AG10803 (cell line): ENCODE data around the gene CAST.

Experiments used
- DNase-seq: peaks from one replicate; pipeline ENCODE4 v3.0.0; 2010; ENCODE audit warnings: low read depth
- H3K4me3 ChIP-seq: 2 replicates; pipeline ENCODE4 v1.5.1; 2011; ENCODE audit warnings: mild to moderate bottlenecking, low read length, control low read depth
- CTCF ChIP-seq: conservative IDR thresholded peaks from 2 replicates; pipeline ENCODE4 v1.5.1; 2011; ENCODE audit warnings: mild to moderate bottlenecking, low read length, control low read depth, inconsistent platforms

CAST gene

DNA sequence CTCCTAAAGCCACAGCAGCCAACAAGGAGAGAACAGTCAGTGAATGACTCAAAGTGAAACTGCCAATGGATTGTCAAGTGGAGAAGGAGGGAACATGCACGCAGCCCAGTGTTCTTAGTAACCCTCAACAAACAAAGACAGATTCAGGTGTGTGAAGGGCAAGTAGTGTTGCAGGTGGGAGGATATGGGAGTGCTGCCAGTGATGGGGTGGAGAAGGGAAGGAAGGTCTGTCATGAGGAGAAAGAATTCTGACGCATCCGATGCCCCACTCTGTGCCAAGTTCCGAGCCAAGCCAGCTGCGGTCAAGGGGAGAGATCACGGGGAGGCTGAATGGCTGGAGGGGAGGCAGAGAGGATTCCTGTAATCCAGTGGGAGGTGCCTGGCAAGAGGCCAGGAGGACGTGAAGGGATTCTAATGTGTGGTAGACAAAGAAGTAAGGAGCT, 56.5 kb downstream of the CAST start:
- H3K4me3 ChIP-seq: no peak overlapping the region
- no peak for DNase-seq
- TF ChIP-seq CTCF: no peak

- peak; percentile 14; the same call in 1 of the 2 replicates for TF ChIP-seq CTCF
- no peak overlapping the region for H3K4me3 ChIP-seq
- no peak for DNase-seq
Observed at GRCh38 chr5:96720408-96720807, 58.2 kb downstream of the CAST start.

DNA sequence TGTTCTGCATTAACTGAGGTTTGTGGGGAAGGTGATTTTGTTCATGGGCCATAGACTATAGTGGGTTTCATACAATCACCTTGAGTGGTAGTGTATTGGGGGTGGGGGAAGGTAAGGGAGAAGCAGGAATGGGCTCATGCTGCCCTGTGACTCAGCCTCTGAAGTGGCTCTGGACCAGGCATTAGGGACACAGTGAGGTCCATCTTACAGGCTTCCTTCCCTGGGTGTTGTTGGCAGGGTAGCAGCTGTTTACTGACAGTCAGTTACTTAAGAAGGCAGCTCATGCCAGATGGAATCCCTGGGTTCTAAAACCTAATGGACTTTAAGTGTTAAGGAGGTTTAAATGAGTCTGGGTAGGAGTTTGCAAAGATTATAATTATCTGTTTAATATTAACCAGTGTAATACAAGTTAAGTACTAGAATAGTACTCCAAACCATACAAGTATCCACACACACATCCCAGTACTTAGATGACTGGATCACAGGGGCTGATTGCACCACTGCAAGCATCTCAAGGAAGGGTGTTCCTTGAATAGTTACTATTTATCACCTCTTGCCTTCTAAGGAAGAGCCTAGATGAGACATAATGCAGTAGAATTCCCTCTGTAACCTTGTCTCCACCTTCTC, 59.3 kb downstream of the CAST start:
- DNase-seq: peak; percentile 71
- no peak for TF ChIP-seq CTCF
- no peak overlapping the region for H3K4me3 ChIP-seq

- H3K4me3 ChIP-seq: no peak overlapping the region
- TF ChIP-seq CTCF: no peak
- DNase-seq: no peak
Observed at GRCh38 chr5:96725257-96725656, 63.1 kb downstream of the CAST start.

DNA sequence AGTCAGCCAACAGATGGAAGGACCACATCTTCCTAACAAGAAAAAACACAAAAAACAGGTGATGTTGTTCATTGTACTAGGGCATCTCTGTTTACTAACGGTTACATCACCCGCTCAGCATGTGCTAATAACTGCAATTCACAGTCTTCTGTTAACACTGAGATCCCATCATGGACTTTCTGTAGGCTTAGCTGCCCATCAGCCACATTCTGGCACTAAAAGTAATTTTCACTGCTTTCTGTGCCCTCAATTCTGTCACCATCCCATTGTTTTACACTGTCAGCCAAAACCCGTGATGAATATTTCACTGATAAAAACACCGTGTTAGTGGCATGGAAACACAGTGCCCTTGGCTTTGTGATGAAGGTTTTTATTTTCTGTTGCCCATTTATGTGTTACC, 64.6 kb downstream of the CAST start:
- no peak for TF ChIP-seq CTCF
- no peak overlapping the region for H3K4me3 ChIP-seq
- DNase-seq: no peak

DNA sequence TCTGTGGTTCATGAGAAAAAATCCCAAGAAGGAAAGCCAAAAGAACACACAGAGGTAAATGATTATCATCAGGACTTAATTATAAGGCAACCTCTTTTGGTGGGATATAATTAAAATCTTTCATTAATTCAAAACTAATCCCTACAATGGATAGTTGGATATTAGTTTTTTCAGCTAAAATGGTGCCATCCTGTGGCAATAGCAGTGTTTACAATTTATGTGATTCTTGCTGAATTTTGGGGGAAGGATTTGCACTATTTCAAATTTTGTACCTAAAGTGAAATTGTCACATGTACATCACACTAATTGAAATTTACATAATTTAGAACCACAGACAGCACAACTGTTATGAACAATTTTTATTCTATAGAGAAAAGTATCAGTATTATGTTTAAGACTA, 67.0 kb downstream of the CAST start:
- no peak for DNase-seq
- TF ChIP-seq CTCF: peak; percentile 47
- no peak overlapping the region for H3K4me3 ChIP-seq

GRCh38 chr5:96730586-96730985, 68.4 kb downstream of the CAST start:
- no peak overlapping the region for H3K4me3 ChIP-seq
- TF ChIP-seq CTCF: no peak
- no peak for DNase-seq
